SJCRH30 (cell line): ENCODE results near the gene GPC6. TPM values are rescaled to one million over a fixed set of nuclear protein-coding genes. Genes with fewer than 3 reads are reported as not detected.

ENCODE experiments used
- DNase-seq, 2 experiments: peaks; one replicate each; pipeline ENCODE4 v3.0.0-alpha.2; 2015 to 2020
- H3K27ac ChIP-seq: fragments of 250-450 bp; sonication (Bioruptor Pico); 2 replicates; pipeline ENCODE4 v1.5.1; 2020; ENCODE audit warnings: mild to moderate bottlenecking, moderate library complexity
- H3K27me3 ChIP-seq: fragments of 250-450 bp; sonication (Bioruptor Pico); 2 replicates; pipeline ENCODE4 v1.5.1; 2020; ENCODE audit warnings: mild to moderate bottlenecking, moderate library complexity
- H3K36me3 ChIP-seq: fragments of 250-450 bp; sonication (Bioruptor Pico); 2 replicates; pipeline ENCODE4 v1.5.1; 2020; ENCODE audit warnings: mild to moderate bottlenecking, moderate library complexity
- H3K4me1 ChIP-seq: fragments of 250-450 bp; sonication (Bioruptor Pico); 2 replicates; pipeline ENCODE4 v1.5.1; 2020; ENCODE audit warnings: mild to moderate bottlenecking, moderate library complexity
- H3K4me3 ChIP-seq: fragments of 250-450 bp; sonication (Bioruptor Pico); 2 replicates; pipeline ENCODE4 v1.5.1; 2020; ENCODE audit warnings: mild to moderate bottlenecking, moderate library complexity
- H3K9me3 ChIP-seq: fragments of 250-450 bp; sonication (Bioruptor Pico); replicated peaks from 2 replicates; pipeline ENCODE4 v1.5.1; 2020; ENCODE audit warnings: mild to moderate bottlenecking, moderate library complexity
- total RNA-seq: library from RNA; depleted of rRNA; stranded (reverse); fragments of >200 nt; shearing (Covaris generic); gene quantifications from 2 replicates; pipeline ENCODE4 v1.2.3, GENCODE V29; 2014

The GPC6 gene
- total RNA-seq, 1 experiment from 2014 or later: 21.1 TPM

DNA sequence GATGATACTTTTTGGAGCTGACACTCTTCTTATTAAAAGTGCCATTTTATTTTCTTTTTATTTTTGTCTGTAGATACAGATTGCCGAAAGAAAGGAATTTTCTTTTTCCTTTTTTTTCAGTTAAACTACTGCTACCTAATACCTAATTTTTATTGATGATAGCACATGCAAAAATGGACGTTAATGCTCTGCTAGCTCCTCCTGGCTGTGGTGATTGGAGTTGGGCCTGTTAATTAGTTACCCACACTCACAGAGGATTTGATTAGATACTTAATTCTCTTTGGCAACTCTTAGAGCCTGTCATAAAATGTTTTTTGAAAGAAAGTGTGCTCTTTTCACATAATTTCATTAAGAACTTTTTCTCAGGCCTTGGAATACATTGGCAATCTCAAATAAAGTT, 886.1 kb downstream of the GPC6 start:
- no peaks in the 10 kb centered on the region for H3K9me3 ChIP-seq
- DNase-seq: no peak
- no peaks in the 10 kb centered on the region for H3K36me3 ChIP-seq
- H3K4me3 ChIP-seq: no peak overlapping the region
- no peaks in the 10 kb centered on the region for H3K27me3 ChIP-seq
- H3K4me1 ChIP-seq: peaks cover 8% of the 10 kb centered on the region
- no peak overlapping the region for H3K27ac ChIP-seq

DNA sequence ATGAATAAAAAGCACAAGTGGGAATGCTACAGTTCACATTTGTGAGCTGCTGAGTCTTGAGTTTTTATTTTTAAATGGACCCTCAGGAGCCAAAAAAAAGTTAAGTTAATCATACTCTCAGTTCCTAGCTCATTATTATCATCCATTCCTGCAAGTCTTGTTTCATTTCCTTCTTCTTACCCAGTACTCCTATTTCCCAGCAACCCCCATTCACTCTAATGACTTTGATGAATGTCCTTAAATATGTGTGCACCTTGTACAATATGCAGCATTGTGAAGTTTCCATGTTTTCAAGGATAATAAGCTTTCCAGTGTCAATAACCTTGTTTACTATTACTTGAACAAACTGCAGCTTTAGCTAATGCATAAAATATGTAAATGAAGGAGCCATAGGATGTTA, 886.6 kb downstream of the GPC6 start:
- no peaks in the 10 kb centered on the region for H3K27me3 ChIP-seq
- H3K4me1 ChIP-seq: peaks cover 8% of the 10 kb centered on the region
- H3K9me3 ChIP-seq: no peaks in the 10 kb centered on the region
- no peak overlapping the region for H3K4me3 ChIP-seq
- no peak overlapping the region for H3K27ac ChIP-seq
- no peaks in the 10 kb centered on the region for H3K36me3 ChIP-seq
- DNase-seq: no peak

DNA sequence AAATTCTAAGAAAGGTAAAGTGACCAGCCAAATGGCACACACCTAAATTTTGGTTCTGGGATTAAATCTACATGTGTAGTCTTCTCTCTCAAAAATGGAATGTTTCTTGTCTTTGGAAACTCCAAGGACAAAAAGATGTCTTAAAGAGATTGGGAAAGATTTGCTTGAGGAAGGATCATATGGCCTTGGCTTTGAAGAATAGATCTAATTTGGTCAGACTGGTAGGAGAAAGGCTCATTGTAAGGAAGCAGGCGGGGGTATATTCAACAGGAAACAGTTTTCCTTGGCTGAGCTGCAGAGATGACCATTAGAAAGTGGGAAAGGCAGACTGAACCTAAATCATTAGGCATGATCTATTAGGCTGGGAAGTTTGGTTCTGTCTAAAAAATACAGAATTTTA, 887.6 kb downstream of the GPC6 start:
- no peaks in the 10 kb centered on the region for H3K9me3 ChIP-seq
- H3K27ac ChIP-seq: no peak overlapping the region
- DNase-seq: no peak
- H3K27me3 ChIP-seq: no peaks in the 10 kb centered on the region
- no peak overlapping the region for H3K4me3 ChIP-seq
- H3K4me1 ChIP-seq: peaks cover 8% of the 10 kb centered on the region
- H3K36me3 ChIP-seq: no peaks in the 10 kb centered on the region

DNA sequence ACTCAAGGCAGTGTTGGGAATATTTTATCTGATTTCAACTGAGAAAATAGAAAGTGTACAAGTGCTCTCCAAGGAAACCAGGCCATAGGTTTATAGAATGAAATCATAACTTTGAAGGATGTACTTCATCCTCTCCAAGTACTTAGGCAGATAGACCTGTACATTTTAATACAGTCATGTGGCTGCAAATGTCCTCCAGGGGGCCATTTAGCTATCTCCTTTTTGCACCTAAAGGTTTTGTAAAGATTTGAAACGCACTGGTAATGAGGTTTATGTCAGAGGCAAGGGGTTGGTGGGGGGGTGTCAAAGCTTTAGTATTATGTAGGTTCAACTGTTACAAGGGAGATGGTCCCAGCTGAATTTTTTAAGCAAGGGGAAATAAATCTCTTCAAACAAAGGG, 888.4 kb downstream of the GPC6 start:
- H3K36me3 ChIP-seq: no peaks in the 10 kb centered on the region
- no peak for DNase-seq
- H3K4me3 ChIP-seq: no peak overlapping the region
- H3K27me3 ChIP-seq: no peaks in the 10 kb centered on the region
- peaks cover 8% of the 10 kb centered on the region for H3K4me1 ChIP-seq
- H3K9me3 ChIP-seq: no peaks in the 10 kb centered on the region
- no peak overlapping the region for H3K27ac ChIP-seq

DNA sequence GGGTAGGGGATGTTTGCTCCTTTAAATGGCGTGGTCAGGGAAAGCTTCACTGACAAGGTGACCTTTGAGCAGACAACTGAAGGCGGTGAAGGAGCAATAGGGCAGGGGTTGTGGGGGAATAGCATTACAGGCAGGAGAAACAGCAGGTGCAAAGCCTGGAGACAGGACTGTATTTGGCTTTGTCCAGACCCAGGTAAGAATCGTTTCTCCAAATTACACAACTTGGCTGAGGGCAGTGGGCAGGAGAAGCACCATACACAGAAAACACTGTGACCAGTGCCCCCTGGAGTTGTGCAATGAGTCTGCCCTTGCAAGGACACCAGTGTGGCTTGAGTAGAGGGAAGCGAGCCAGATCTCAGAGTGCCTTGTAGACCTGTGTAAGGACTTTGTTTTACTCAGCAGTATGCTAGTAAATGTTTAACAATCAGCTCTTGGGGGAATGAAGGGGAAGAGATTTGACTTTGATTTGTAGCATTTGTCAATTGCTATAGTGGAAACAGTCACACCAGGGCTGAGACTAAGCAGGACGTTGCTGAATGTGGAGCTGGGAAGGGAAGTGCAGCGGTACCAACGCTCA, 892.8 kb downstream of the GPC6 start:
- H3K4me1 ChIP-seq: peaks cover 5% of the 10 kb centered on the region; the same call in 1 of the 2 replicates

GRCh38 chr13:94120878-94121277, 894.3 kb downstream of the GPC6 start:
- no peak for DNase-seq
- no peaks in the 10 kb centered on the region for H3K27me3 ChIP-seq
- H3K4me1 ChIP-seq: peaks cover 5% of the 10 kb centered on the region; the same call in 1 of the 2 replicates
- H3K27ac ChIP-seq: no peak overlapping the region
- no peaks in the 10 kb centered on the region for H3K9me3 ChIP-seq
- no peak overlapping the region for H3K4me3 ChIP-seq
- no peaks in the 10 kb centered on the region for H3K36me3 ChIP-seq

More for the DNA sequence above, 892.8 kb downstream of the GPC6 start:
- H3K9me3 ChIP-seq: no peaks in the 10 kb centered on the region
- DNase-seq: no peak
- H3K4me3 ChIP-seq: no peak overlapping the region
- H3K27ac ChIP-seq: no peak overlapping the region
- no peaks in the 10 kb centered on the region for H3K27me3 ChIP-seq
- no peaks in the 10 kb centered on the region for H3K36me3 ChIP-seq

- Histone ChIP-seq H3K4me1 (peaks cover 5% of the 10 kb centered on the region; the same call in 1 of the 2 replicates), H3K27ac (no peak overlapping the region), H3K27me3 (no peaks in the 10 kb centered on the region), H3K9me3 (no peaks in the 10 kb centered on the region), H3K4me3 (no peak overlapping the region), H3K36me3 (no peaks in the 10 kb centered on the region)
- DNase-seq: peak in 1 of 2 experiments; percentile 12
These were observed 895.1 kb downstream of the GPC6 start for GRCh38 chr13:94121686-94122085.

- Histone ChIP-seq H3K27me3 (no peaks in the 10 kb centered on the region), H3K9me3 (no peaks in the 10 kb centered on the region), H3K4me1 (peaks cover 5% of the 10 kb centered on the region; the same call in 1 of the 2 replicates), H3K36me3 (no peaks in the 10 kb centered on the region), H3K4me3 (no peak overlapping the region), H3K27ac (no peak overlapping the region)
- no peak for DNase-seq
These were observed 895.8 kb downstream of the GPC6 start for GRCh38 chr13:94122300-94122915.

- Histone ChIP-seq H3K27ac (no peak overlapping the region), H3K36me3 (no peaks in the 10 kb centered on the region), H3K4me3 (no peak overlapping the region), H3K27me3 (no peaks in the 10 kb centered on the region), H3K9me3 (no peaks in the 10 kb centered on the region), H3K4me1 (peaks cover 5% of the 10 kb centered on the region; the same call in 1 of the 2 replicates)
- no peak for DNase-seq
These were observed 897.0 kb downstream of the GPC6 start for GRCh38 chr13:94123557-94123956.

DNA sequence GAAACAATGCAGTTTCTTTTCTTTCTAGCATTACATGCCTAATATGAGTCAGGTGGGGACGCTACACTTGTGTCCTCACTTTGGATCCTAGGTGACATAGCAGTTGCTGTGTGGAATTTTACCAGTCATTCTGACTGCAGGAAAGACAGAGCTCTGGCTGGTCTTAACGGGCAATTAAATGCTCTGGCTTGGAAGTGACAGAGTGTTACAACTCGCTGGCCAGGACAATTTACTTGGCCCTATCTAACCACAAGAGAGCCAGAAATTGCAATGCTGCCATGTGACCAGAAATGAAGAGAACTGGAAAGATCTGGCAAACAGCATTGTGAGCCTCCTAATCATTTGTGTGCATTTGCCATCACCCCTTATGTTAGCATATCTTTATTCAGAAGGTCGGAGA, 901.8 kb downstream of the GPC6 start:
- Histone ChIP-seq H3K4me3 (no peak overlapping the region), H3K36me3 (no peaks in the 10 kb centered on the region)
- no peak for DNase-seq

GRCh38 chr13:94129490-94129894, 902.9 kb downstream of the GPC6 start:
- H3K27ac ChIP-seq: no peak overlapping the region
- H3K4me3 ChIP-seq: no peak overlapping the region
- H3K9me3 ChIP-seq: no peaks in the 10 kb centered on the region
- DNase-seq: no peak
- no peaks in the 10 kb centered on the region for H3K36me3 ChIP-seq
- H3K27me3 ChIP-seq: no peaks in the 10 kb centered on the region
- H3K4me1 ChIP-seq: no peaks in the 10 kb centered on the region

More for the DNA sequence above, 901.8 kb downstream of the GPC6 start:
- Histone ChIP-seq H3K27ac (no peak overlapping the region), H3K27me3 (no peaks in the 10 kb centered on the region), H3K9me3 (no peaks in the 10 kb centered on the region), H3K4me1 (no peaks in the 10 kb centered on the region)

GRCh38 chr13:94138831-94139230, 912.2 kb downstream of the GPC6 start:
- H3K9me3 ChIP-seq: no peaks in the 10 kb centered on the region
- H3K27ac ChIP-seq: no peak overlapping the region
- H3K4me1 ChIP-seq: no peaks in the 10 kb centered on the region
- no peak overlapping the region for H3K4me3 ChIP-seq
- no peak for DNase-seq
- H3K27me3 ChIP-seq: no peaks in the 10 kb centered on the region
- no peaks in the 10 kb centered on the region for H3K36me3 ChIP-seq

DNA sequence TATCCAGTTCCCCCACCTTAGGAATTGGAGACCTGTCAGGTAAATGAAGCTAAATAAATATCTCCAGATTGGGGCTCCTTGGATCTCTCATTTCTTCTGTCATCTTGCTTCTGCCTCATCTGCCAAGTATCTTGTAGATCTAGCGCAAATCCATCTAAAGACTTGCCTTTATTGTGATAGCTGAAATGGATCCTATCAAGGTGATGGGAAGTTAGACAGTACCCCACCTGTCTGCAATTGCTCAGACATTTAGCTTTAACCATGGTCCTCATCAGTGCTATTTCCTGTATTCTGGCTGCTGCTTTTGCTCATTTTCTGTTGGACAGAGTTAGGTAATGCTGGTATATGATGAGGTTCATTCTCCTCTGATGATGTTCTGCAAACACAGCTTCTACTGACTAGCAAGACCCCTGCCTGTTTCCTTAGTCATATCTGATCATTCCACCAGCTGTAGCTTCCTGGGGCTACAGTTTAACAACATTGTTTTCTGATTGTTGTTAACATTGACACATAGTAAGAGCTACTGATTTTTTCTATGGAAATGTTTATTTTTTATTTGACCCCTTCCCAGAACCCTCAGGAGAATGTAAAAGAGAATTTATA, 912.9 kb downstream of the GPC6 start:
- H3K4me3 ChIP-seq: no peak overlapping the region
- H3K4me1 ChIP-seq: no peaks in the 10 kb centered on the region
- no peaks in the 10 kb centered on the region for H3K36me3 ChIP-seq
- no peak overlapping the region for H3K27ac ChIP-seq
- no peaks in the 10 kb centered on the region for H3K27me3 ChIP-seq
- no peaks in the 10 kb centered on the region for H3K9me3 ChIP-seq
- no peak for DNase-seq

GRCh38 chr13:94140027-94140426, 913.4 kb downstream of the GPC6 start:
- H3K4me1 ChIP-seq: no peaks in the 10 kb centered on the region
- no peak overlapping the region for H3K27ac ChIP-seq
- no peak overlapping the region for H3K4me3 ChIP-seq
- no peak for DNase-seq
- H3K27me3 ChIP-seq: no peaks in the 10 kb centered on the region
- H3K36me3 ChIP-seq: no peaks in the 10 kb centered on the region
- no peaks in the 10 kb centered on the region for H3K9me3 ChIP-seq

GRCh38 chr13:94140511-94140910, 913.9 kb downstream of the GPC6 start:
- H3K27me3 ChIP-seq: no peaks in the 10 kb centered on the region
- DNase-seq: no peak
- no peaks in the 10 kb centered on the region for H3K4me1 ChIP-seq
- H3K27ac ChIP-seq: no peak overlapping the region
- no peaks in the 10 kb centered on the region for H3K9me3 ChIP-seq
- H3K4me3 ChIP-seq: no peak overlapping the region
- no peaks in the 10 kb centered on the region for H3K36me3 ChIP-seq
